OCI-LY1 (cell line): ENCODE measurements around the gene CIC.

Experiments used
- EZH2 ChIP-seq: fragments of 200-600 bp; sonication (generic), shearing (Covaris generic); IDR thresholded peaks from 2 replicates; pipeline ENCODE4 v1.8.0; 2017; ENCODE audit warnings: borderline replicate concordance, mixed run types, mild to moderate bottlenecking, antibody characterized with exemption, low read length, moderate library complexity, mixed read lengths
- TF ChIP-seq, protein P1 (sequence below): fragments of 200-600 bp; sonication (generic), shearing (Covaris generic); IDR thresholded peaks from 2 replicates; pipeline ENCODE4 v1.5.1; 2017; ENCODE audit warnings: mild to moderate bottlenecking, antibody characterized with exemption, low read length, moderate library complexity, mixed read lengths

DNA sequence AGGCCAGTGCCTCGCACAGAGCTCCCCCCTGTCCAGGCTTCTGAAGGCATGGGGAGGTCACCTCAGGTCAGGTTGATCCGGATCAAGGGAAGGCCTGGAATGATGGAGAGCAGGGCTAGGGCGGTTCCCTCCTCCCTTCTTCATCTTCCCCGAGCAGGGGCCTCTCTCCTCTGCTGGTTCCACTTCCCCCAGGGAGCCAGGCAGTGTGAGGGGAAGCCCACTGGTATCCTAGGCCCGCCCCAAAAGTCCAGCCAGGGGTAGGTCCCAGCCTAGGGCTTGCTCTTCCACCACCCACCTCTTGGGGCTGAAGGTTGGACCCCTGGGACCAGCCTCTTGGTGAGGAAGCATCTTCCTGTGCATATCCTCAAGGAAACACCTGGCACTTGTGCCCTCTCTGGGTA, 16.5 kb downstream of the CIC start:
- TF ChIP-seq, protein P1, sequence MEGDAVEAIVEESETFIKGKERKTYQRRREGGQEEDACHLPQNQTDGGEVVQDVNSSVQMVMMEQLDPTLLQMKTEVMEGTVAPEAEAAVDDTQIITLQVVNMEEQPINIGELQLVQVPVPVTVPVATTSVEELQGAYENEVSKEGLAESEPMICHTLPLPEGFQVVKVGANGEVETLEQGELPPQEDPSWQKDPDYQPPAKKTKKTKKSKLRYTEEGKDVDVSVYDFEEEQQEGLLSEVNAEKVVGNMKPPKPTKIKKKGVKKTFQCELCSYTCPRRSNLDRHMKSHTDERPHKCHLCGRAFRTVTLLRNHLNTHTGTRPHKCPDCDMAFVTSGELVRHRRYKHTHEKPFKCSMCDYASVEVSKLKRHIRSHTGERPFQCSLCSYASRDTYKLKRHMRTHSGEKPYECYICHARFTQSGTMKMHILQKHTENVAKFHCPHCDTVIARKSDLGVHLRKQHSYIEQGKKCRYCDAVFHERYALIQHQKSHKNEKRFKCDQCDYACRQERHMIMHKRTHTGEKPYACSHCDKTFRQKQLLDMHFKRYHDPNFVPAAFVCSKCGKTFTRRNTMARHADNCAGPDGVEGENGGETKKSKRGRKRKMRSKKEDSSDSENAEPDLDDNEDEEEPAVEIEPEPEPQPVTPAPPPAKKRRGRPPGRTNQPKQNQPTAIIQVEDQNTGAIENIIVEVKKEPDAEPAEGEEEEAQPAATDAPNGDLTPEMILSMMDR, result no peak
- TF ChIP-seq EZH2, result no peak
